GM12878 (cell line): ENCODE results near the gene PCSK1. TPM values are rescaled to one million over a fixed set of nuclear protein-coding genes. Genes with fewer than 3 reads are reported as not detected.

Experiments
- ATAC-seq: fragments of 200-7000 bp; cut with Tn5 transposase; 3 replicates; pipeline ENCODE4 v1.9.1; 2020; ENCODE audit warnings: mild to moderate bottlenecking, moderate library complexity
- BruUV-seq: library from RNA; stranded (reverse); fragments of 400-500 nt; replicated peaks from 2 replicates; lab custom pipeline; 2021; lab: Mats Ljungman, UMichigan
- CTCF ChIA-PET: fragments of 300-600 bp; sonication (Branson Sonifier 250); formaldehyde crosslinking; extraction: SDS; loops from one replicate; lab custom pipeline; 2021; ENCODE audit warnings: inconsistent platforms; lab: Yijun Ruan, JAX
- POLR2A ChIA-PET: fragments of 350-600 bp; formaldehyde crosslinking; extraction: SDS; loops from one replicate; lab custom pipeline; 2021; ENCODE audit warnings: inconsistent platforms; lab: Charles Lee
- RAD21 ChIA-PET: fragments of 300-600 bp; sonication (Branson Sonifier 250); formaldehyde crosslinking; loops from one replicate; lab custom pipeline; 2023; ENCODE audit warnings: antibody characterized with exemption; ENCODE audit not compliant: unreplicated experiment; lab: Charles Lee
- SMC1A ChIA-PET: fragments of 300-600 bp; sonication (Branson Sonifier 250); formaldehyde crosslinking; loops from one replicate; lab custom pipeline; 2023; ENCODE audit not compliant: unreplicated experiment, uncharacterized antibody; lab: Charles Lee
- DNase-seq: peaks from one replicate; pipeline ENCODE4 v3.0.0-alpha.2; 2011; ENCODE audit warnings: low read depth, low spot score
- FAIRE-seq: peaks from 3 replicates; lab custom pipeline; 2011; peaks lifted over from hg19 to GRCh38; lab: Jason Lieb, UNC
- H2AFZ ChIP-seq: 2 replicates; pipeline ENCODE4 v1.6.0; 2011; ENCODE audit warnings: low read depth, low read length, control low read depth; ENCODE audit not compliant: control insufficient read depth
- H3K27ac ChIP-seq: 2 replicates; pipeline ENCODE4 v1.5.1; 2011; ENCODE audit warnings: control low read depth; ENCODE audit not compliant: control insufficient read depth, insufficient read depth
- H3K27me3 ChIP-seq, 2 experiments: replicated peaks in 1 of 2; 2 replicates each; pipeline versions ENCODE4 v1.6.0 to v1.6.1; 2011; ENCODE audit warnings: low read length in 1 of 2; ENCODE audit not compliant: control insufficient read depth in 2 of 2, insufficient read depth in 2 of 2
- H3K36me3 ChIP-seq, 2 experiments: 2 replicates each; pipeline ENCODE4 v1.5.1; 2011; ENCODE audit warnings: low read length in 1 of 2; ENCODE audit not compliant: control insufficient read depth in 2 of 2, insufficient read depth in 2 of 2
- H3K4me1 ChIP-seq: 2 replicates; pipeline ENCODE4 v1.6.1; 2011; ENCODE audit warnings: mild to moderate bottlenecking, low read length, moderate library complexity, mixed read lengths; ENCODE audit not compliant: control insufficient read depth, insufficient read depth
- H3K4me2 ChIP-seq: 2 replicates; pipeline ENCODE4 v1.6.0; 2011; ENCODE audit warnings: control low read depth; ENCODE audit not compliant: control insufficient read depth, insufficient read depth
- H3K4me3 ChIP-seq: fragments of 200-600 bp; sonication (generic); 2 replicates; pipeline ENCODE4 v1.5.1; 2016
- H3K79me2 ChIP-seq: 2 replicates; pipeline ENCODE4 v1.6.0; 2011; ENCODE audit warnings: low read length; ENCODE audit not compliant: control insufficient read depth, insufficient read depth
- H3K9ac ChIP-seq: 2 replicates; pipeline ENCODE4 v1.8.0; 2011; ENCODE audit warnings: low read length, control low read depth, mixed read lengths; ENCODE audit not compliant: control insufficient read depth, insufficient read depth
- H3K9me3 ChIP-seq: replicated peaks from 3 replicates; pipeline ENCODE4 v1.5.1; 2011; ENCODE audit warnings: mild to moderate bottlenecking, low read length; ENCODE audit not compliant: control insufficient read depth, insufficient read depth
- H4K20me1 ChIP-seq: 2 replicates; pipeline ENCODE4 v1.6.0; 2011; ENCODE audit not compliant: control insufficient read depth, insufficient read depth
- BACH1 ChIP-seq: fragments of 450-650 bp; IDR thresholded peaks from 2 replicates; pipeline ENCODE4 v1.6.1; 2017; ENCODE audit warnings: mild to moderate bottlenecking, borderline replicate concordance
- BMI1 ChIP-seq: fragments of 450-650 bp; IDR thresholded peaks from 2 replicates; pipeline ENCODE4 v1.6.1; 2016; ENCODE audit warnings: mild to moderate bottlenecking, moderate library complexity, borderline replicate concordance
- CHD1 ChIP-seq: IDR thresholded peaks from 2 replicates; pipeline ENCODE4 v1.6.1; 2012; ENCODE audit warnings: low read depth, low read length, improper control_type of control experiment
- CREB1 ChIP-seq: IDR thresholded peaks from 2 replicates; pipeline ENCODE4 v1.6.1; 2012; ENCODE audit warnings: low read depth, mild to moderate bottlenecking, inconsistent platforms
- JUNB ChIP-seq: IDR thresholded peaks from 2 replicates; pipeline ENCODE4 v1.6.1; 2016; ENCODE audit warnings: antibody characterized with exemption, mild to moderate bottlenecking
- MYC ChIP-seq: IDR thresholded peaks from 2 replicates; pipeline ENCODE4 v1.6.1; 2011; ENCODE audit warnings: mild to moderate bottlenecking, low read length, moderate library complexity, inconsistent platforms; ENCODE audit not compliant: insufficient read depth, insufficient replicate concordance, insufficient read length, severe bottlenecking
- RAD21 ChIP-seq: IDR thresholded peaks from 2 replicates; pipeline ENCODE4 v1.6.1; 2011; ENCODE audit warnings: mild to moderate bottlenecking, low read depth, low read length, moderate library complexity; ENCODE audit not compliant: insufficient read depth
- RAD51 ChIP-seq: fragments of 450-650 bp; IDR thresholded peaks from 2 replicates; pipeline ENCODE4 v1.6.1; 2016; ENCODE audit warnings: moderate library complexity, mild to moderate bottlenecking, inconsistent platforms
- SIN3A ChIP-seq: IDR thresholded peaks from 2 replicates; pipeline ENCODE4 v1.6.1; 2012; ENCODE audit warnings: low read depth, low read length, improper control_type of control experiment
- STAT1 ChIP-seq: fragments of 450-650 bp; conservative IDR thresholded peaks from 2 replicates; pipeline ENCODE4 v1.6.1; 2014; ENCODE audit warnings: antibody characterized with exemption, mild to moderate bottlenecking
- SUPT20H ChIP-seq: IDR thresholded peaks from 2 replicates; pipeline ENCODE4 v1.6.1; 2011; ENCODE audit warnings: low read depth, mild to moderate bottlenecking, low read length, moderate library complexity, borderline replicate concordance; ENCODE audit not compliant: control insufficient read depth
- TARDBP ChIP-seq: IDR thresholded peaks from 2 replicates; pipeline ENCODE4 v1.6.1; 2016; ENCODE audit warnings: borderline replicate concordance
- WGBS: methylation state at CpG from one replicate; pipeline ENCODE4 v1.1.6; 2016; ENCODE audit warnings: low lambda C conversion rate; ENCODE audit not compliant: insufficient replicate concordance, insufficient coverage; ENCODE audit errors: missing lambda C conversion rate; 5-methylcytosine and 5-hydroxymethylcytosine counted together
- in situ Hi-C: fragments of 300-500 bp; cut with MboI; formaldehyde crosslinking; loops from 9 replicates; pipeline ENCODE4 v1.14.3; 2018; ENCODE audit warnings: mixed read lengths
- intact Hi-C: fragments of 100-400 bp; cut with micrococcal nuclease; formaldehyde crosslinking; loops from one replicate; pipeline ENCODE4 v1.14.2; 2022; ENCODE audit not compliant: unreplicated experiment
- polyA plus RNA-seq, 11 experiments: library from polyadenylated mRNA; depleted of rRNA in 4 of 11; unstranded in 6 of 11; stranded (reverse) in 5 of 11; fragments of >200 nt; fragmentation: Nextera tagmentation in 4 of 11; fragmentation: Illumina TruSeq in 1 of 11; extraction: Ambion mirVana in 4 of 11; extraction: Trizol in 1 of 11; gene quantifications; 1 replicate in 1 of 11; 2 replicates in 10 of 11; pipeline versions ENCODE4 v1.2.1 to v1.2.3, GENCODE V29; 2011 to 2016; ENCODE audit warnings: inconsistent platforms in 2 of 11, missing spikeins in 2 of 11, low read depth in 1 of 11
- total RNA-seq, 4 experiments: library from RNA; depleted of rRNA in 3 of 4; stranded (reverse); fragments of >200 nt in 3 of 4; fragmentation: Illumina TruSeq in 1 of 4; extraction: Trizol in 1 of 4; gene quantifications; 2 replicates each; pipeline versions ENCODE4 v1.2.1 to v1.2.3, GENCODE V29; 2013 to 2021
- TF ChIP-seq, protein P1 (sequence below): IDR thresholded peaks from 2 replicates; pipeline ENCODE4 v1.6.1; 2012; ENCODE audit warnings: mild to moderate bottlenecking, low read depth, low read length

The PCSK1 gene
- total and polyA plus RNA-seq, 10 of the 15 experiments (the other 5 are each of a cell fraction or from before 2014, with no cell fraction given): 0.03 to 0.24 (median 0.07) TPM; not detected in 4

DNA sequence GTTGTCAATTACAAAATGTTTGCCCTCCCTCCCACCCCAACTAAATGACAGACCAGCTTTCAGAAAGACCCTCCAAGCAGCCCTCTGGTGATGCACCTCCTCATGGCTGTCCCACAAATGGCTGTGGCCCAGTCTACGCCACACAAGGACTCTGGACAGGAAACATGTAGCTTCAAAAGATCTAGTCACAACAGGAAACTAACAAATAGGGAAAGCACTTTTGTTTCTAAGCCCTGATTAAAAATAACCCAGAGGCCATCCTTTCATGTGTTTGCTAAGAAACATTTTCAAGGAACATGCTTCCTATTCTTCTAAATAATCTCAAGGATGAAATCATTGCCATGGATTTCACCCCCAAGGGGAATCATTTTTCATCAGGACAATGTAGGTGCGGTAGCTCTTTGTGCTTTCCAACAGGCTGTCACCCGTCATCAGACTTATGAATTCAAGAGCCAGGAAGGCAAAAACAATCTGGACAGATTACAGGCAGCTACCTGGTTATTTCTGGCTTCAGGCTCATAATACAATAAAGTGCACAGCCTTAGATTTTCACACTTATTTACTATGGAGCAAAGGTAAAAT, 20.1 kb downstream of the PCSK1 start:
- intact Hi-C loops: no loop called here

More for the DNA sequence above, 20.1 kb downstream of the PCSK1 start:
- H4K20me1 ChIP-seq: no peaks in the 10 kb centered on the region
- no peak overlapping the region for H3K4me2 ChIP-seq
- no peak overlapping the region for H3K27ac ChIP-seq
- TF ChIP-seq STAT1 (no peak), RAD51 (no peak), TARDBP (no peak), JUNB (no peak), CREB1 (no peak), SUPT20H (no peak), MYC (no peak), BMI1 (no peak), CHD1 (no peak), SIN3A (no peak), RAD21 (no peak), BACH1 (no peak)
- TF ChIP-seq, protein P1, sequence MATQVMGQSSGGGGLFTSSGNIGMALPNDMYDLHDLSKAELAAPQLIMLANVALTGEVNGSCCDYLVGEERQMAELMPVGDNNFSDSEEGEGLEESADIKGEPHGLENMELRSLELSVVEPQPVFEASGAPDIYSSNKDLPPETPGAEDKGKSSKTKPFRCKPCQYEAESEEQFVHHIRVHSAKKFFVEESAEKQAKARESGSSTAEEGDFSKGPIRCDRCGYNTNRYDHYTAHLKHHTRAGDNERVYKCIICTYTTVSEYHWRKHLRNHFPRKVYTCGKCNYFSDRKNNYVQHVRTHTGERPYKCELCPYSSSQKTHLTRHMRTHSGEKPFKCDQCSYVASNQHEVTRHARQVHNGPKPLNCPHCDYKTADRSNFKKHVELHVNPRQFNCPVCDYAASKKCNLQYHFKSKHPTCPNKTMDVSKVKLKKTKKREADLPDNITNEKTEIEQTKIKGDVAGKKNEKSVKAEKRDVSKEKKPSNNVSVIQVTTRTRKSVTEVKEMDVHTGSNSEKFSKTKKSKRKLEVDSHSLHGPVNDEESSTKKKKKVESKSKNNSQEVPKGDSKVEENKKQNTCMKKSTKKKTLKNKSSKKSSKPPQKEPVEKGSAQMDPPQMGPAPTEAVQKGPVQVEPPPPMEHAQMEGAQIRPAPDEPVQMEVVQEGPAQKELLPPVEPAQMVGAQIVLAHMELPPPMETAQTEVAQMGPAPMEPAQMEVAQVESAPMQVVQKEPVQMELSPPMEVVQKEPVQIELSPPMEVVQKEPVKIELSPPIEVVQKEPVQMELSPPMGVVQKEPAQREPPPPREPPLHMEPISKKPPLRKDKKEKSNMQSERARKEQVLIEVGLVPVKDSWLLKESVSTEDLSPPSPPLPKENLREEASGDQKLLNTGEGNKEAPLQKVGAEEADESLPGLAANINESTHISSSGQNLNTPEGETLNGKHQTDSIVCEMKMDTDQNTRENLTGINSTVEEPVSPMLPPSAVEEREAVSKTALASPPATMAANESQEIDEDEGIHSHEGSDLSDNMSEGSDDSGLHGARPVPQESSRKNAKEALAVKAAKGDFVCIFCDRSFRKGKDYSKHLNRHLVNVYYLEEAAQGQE: no peak
- no TSS peak for BruUV-seq
- H2AFZ ChIP-seq: no peak overlapping the region
- CTCF ChIA-PET: no interaction called here
- POLR2A ChIA-PET: no interaction called here
- H3K27me3 ChIP-seq: no peaks in the 10 kb centered on the region
- in situ Hi-C loops: no loop called here
- WGBS: 40% methylated on average over 3 of the region's 3 CpGs
- ATAC-seq: no peak
- no peak for DNase-seq
- H3K9ac ChIP-seq: no peak overlapping the region
- FAIRE-seq: no peak
- no peaks in the 10 kb centered on the region for H3K79me2 ChIP-seq
- H3K4me3 ChIP-seq: no peak overlapping the region
- SMC1A ChIA-PET: interaction anchor here (0.9 kb wide), 1 partner anchor 19 kb away, joined by 3 read pairs; no protein-coding TSS in a partner anchor
- H3K4me1 ChIP-seq: no peaks in the 10 kb centered on the region
- RAD21 ChIA-PET: no interaction called here
- no peaks in the 10 kb centered on the region for H3K9me3 ChIP-seq
- no peaks in the 10 kb centered on the region for H3K36me3 ChIP-seq
